Keratinocyte (primary cell): ENCODE measurements around the gene TUFT1.

ENCODE experiments used
- CTCF ChIP-seq, 3 experiments: IDR thresholded peaks in 1 of 3; conservative IDR thresholded peaks in 1 of 3; optimal IDR thresholded peaks in 1 of 3; 2 replicates in 2 of 3; 3 replicates in 1 of 3; pipeline versions ENCODE3 to v1.5.1; 2011; ENCODE audit warnings: low read length in 3 of 3, mild to moderate bottlenecking in 3 of 3, moderate library complexity in 2 of 3, control low read depth in 1 of 3, inconsistent platforms in 1 of 3; ENCODE audit not compliant: insufficient read depth in 2 of 3; ENCODE audit errors: extremely low read depth in 1 of 3
- EZH2 ChIP-seq: IDR thresholded peaks from one replicate; pipeline ENCODE4 v1.6.1; 2012; ENCODE audit warnings: inconsistent platforms, mild to moderate bottlenecking, low read length, moderate library complexity

- TF ChIP-seq CTCF (optimal IDR thresholded peaks at IDR 0.05 in 1 of 3, IDR thresholded peaks at IDR 0.05 in 1 of 3, conservative IDR thresholded peaks at IDR 0.05 in 1 of 3; ENCODE audit: extremely low read depth in 1 of 3, insufficient read depth in 2 of 3, low read length in 3 of 3) (no peak), EZH2 (no peak)
Measured at GRCh38 chr1:151616505-151616849, 76.4 kb downstream of the TUFT1 start.
